ENCODE results near the gene CSHL1. TPM values are rescaled to one million over a fixed set of nuclear protein-coding genes. Genes with fewer than 3 reads are reported as not detected.

The CSHL1 gene
- total RNA-seq, 1 donor from 2014 or later: not detected

DNA sequence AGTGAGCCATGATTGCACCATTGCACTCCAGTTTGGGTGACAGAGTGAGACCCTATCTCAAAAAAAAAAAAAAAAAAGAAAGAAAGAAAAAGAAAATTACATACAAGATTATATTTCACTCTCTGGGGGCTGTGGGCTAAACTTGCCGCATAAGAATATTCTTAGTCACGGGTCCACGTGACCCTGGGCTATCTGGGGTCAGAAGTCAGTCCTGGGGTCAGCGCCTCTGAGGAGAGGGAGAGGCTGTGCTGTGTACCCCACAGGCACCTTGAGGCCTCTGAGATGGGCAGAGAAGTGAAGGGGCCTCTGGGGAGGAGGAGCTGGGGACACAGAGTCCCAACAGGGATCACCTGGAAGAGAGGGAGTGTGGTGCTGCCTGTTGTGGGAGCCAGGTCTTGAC, 26.9 kb upstream of the CSHL1 start:
- Histone ChIP-seq H3K36me3 (no peaks in the 10 kb centered on the region), H3K4me3 (no peak overlapping the region), H3K27me3 (no peaks in the 10 kb centered on the region), H3K4me1 (no peaks in the 10 kb centered on the region), H3K9me3 (no peaks in the 10 kb centered on the region), H3K27ac (no peak overlapping the region)
- TF ChIP-seq, protein P1, sequence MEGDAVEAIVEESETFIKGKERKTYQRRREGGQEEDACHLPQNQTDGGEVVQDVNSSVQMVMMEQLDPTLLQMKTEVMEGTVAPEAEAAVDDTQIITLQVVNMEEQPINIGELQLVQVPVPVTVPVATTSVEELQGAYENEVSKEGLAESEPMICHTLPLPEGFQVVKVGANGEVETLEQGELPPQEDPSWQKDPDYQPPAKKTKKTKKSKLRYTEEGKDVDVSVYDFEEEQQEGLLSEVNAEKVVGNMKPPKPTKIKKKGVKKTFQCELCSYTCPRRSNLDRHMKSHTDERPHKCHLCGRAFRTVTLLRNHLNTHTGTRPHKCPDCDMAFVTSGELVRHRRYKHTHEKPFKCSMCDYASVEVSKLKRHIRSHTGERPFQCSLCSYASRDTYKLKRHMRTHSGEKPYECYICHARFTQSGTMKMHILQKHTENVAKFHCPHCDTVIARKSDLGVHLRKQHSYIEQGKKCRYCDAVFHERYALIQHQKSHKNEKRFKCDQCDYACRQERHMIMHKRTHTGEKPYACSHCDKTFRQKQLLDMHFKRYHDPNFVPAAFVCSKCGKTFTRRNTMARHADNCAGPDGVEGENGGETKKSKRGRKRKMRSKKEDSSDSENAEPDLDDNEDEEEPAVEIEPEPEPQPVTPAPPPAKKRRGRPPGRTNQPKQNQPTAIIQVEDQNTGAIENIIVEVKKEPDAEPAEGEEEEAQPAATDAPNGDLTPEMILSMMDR (IDR thresholded peaks at IDR 0.05): no peak
- ATAC-seq (no peak), DNase-seq (no peak)
- intact Hi-C loops (cut with DNase I): no loop called here

DNA sequence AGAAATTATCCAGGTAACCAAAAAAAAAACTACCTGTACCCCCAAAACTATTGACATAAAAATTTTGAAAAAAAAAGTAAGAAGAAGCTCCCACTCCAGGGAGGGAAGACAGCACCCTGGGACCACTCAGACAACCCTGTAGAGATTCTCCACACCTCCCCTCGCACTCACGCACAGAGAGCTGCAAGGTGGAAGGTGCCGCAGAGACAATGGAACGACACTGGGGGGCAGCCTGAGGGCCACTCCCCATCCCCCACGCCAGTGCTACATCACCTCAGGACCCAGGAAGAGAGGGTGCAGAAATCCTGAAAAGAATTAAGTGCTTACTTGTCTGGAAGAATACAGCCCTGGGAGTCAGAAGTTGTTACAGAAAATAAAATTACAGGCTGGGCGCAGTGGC, 26.3 kb upstream of the CSHL1 start:
- intact Hi-C loops (cut with DNase I): no loop called here

DNA sequence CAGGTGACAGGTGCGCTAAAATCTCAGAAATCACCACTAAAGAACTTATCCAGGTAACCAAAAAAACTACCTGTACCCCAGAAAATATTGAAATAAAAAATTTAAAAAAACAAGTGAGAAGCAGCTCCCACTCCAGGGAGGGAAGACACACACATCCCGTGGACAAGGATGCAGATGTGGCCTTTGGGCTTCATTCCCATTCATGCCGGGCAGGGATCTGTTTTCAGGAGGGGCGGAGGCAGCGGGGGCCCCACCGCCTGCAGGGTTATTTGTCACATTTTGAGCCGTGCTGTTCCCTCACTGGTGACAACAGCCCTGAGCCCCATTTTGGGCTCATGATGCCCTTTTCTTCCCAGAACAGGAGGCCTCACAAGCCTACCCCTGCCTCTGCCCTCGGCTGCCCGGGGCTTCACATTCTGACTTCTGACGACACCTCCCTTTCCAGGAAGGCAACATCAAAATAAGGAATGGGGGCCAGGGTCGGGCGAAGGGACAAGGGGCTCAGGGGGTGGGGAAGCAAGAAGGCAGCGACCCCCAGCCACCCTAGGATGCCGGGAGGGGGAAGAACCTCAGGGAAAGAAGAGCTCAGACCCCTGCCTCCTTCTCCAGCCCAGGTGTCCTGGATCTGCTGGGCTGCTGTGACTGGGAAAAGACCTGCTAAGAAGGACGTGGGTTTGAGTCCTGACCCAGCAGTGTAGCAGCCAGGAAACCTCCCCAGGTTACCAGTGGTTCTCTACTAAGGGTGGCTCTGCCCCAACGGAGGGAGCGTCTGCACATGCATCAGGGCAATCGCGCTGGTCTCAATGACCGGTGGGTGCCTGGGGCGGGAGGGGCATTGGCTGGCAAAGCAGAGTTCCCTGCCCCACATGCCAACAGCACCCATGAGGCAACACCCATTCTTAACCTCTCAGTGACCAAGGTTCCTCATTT, 23.4 kb upstream of the CSHL1 start:
- intact Hi-C loops (cut with DNase I): no loop called here
- no peak for DNase-seq
- H3K27ac ChIP-seq: no peak overlapping the region

More for the DNA sequence above, 26.3 kb upstream of the CSHL1 start:
- Histone ChIP-seq H3K9me3 (no peaks in the 10 kb centered on the region), H3K27me3 (no peaks in the 10 kb centered on the region), H3K4me1 (no peaks in the 10 kb centered on the region), H3K27ac (no peak overlapping the region), H3K4me3 (no peak overlapping the region), H3K36me3 (no peaks in the 10 kb centered on the region)
- DNase-seq (no peak), ATAC-seq (no peak)
- TF ChIP-seq, protein P1 (IDR thresholded peaks at IDR 0.05): no peak

DNA sequence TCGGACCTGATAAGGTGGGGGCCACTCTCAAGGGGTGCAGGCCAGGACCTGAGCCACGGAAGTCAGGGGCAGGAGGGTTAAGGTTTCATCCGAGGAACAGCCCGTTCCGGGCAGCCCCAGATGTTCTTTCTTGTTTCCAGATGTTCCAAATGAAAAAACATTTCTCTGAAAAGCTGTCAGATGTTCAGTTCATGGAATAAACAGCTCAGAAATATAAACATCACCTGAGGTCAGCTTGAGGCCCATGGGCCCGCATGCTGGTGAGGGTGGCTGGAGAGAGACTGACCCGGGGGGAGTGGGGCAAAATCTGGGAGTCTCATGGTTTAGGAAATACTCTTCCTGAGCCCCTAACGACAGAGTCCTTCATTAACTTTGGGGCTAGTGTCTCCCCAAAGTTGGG, 22.5 kb upstream of the CSHL1 start:
- Histone ChIP-seq H3K9me3 (no peaks in the 10 kb centered on the region), H3K27me3 (no peaks in the 10 kb centered on the region), H3K27ac (no peak overlapping the region), H3K4me3 (no peak overlapping the region), H3K36me3 (no peaks in the 10 kb centered on the region), H3K4me1 (peaks cover 5% of the 10 kb centered on the region)
- ATAC-seq (no peak), DNase-seq (no peak)
- TF ChIP-seq, protein P1 (IDR thresholded peaks at IDR 0.05): no peak
- intact Hi-C loops (cut with DNase I): no loop called here

More for the DNA sequence above, 23.4 kb upstream of the CSHL1 start:
- H3K27me3 ChIP-seq: no peaks in the 10 kb centered on the region
- H3K4me3 ChIP-seq: no peak overlapping the region
- no peaks in the 10 kb centered on the region for H3K9me3 ChIP-seq
- H3K36me3 ChIP-seq: no peaks in the 10 kb centered on the region
- TF ChIP-seq, protein P1 (IDR thresholded peaks at IDR 0.05): no peak
- H3K4me1 ChIP-seq: peaks cover 5% of the 10 kb centered on the region
- no peak for ATAC-seq

DNA sequence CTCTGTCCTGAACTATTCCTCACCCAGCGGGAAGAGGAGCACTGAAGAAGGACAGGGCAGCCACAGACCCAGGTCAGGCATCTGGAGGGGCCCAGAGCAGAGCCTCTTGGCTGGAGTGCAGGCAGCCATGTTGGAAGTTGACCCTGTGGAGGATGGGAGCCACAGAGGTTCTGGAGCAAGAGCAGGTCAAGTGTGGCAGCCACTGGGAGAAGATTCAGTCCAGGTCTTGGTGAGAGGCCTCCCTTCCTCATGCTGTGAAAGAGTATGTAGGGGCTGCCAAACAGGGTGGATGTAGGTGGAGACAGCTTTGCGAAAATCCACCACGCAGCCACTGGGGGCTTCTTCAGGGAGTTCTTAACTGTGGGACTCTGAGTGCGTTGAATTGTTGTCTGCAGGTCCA, 21.7 kb upstream of the CSHL1 start:
- intact Hi-C loops (cut with DNase I): no loop called here
- TF ChIP-seq, protein P1 (IDR thresholded peaks at IDR 0.05): no peak
- Histone ChIP-seq H3K36me3 (no peaks in the 10 kb centered on the region), H3K27ac (no peak overlapping the region), H3K4me1 (peaks cover 5% of the 10 kb centered on the region), H3K27me3 (no peaks in the 10 kb centered on the region), H3K4me3 (no peak overlapping the region), H3K9me3 (no peaks in the 10 kb centered on the region)
- no peak for DNase-seq
- ATAC-seq: no peak
